Measurements from ENCODE around the gene ATG13.
A peak's percentile ranks its signal among the peaks of the same experiment; 100 is the strongest.

The ATG13 gene

DNA sequence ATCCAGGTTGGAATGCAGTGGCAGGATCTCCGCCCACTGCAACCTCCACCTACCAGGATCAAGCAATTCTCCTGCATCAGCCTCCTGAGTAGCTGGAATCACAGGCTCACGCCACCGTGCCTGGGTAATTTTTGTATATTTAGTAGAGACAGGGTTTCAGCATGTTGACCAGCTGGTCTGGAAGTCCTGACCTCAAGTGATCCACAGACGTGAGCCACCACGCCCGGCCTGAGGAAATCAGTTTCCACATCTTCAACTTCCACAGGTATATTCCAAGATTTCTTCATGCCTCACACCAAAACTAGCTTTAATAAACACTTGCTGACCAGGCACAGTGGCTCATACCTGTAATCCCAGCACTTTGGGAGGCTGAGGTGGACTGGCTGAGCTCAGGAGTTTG is 8.0 kb upstream of the ATG13 start:
- no peak for DNase-seq

DNA sequence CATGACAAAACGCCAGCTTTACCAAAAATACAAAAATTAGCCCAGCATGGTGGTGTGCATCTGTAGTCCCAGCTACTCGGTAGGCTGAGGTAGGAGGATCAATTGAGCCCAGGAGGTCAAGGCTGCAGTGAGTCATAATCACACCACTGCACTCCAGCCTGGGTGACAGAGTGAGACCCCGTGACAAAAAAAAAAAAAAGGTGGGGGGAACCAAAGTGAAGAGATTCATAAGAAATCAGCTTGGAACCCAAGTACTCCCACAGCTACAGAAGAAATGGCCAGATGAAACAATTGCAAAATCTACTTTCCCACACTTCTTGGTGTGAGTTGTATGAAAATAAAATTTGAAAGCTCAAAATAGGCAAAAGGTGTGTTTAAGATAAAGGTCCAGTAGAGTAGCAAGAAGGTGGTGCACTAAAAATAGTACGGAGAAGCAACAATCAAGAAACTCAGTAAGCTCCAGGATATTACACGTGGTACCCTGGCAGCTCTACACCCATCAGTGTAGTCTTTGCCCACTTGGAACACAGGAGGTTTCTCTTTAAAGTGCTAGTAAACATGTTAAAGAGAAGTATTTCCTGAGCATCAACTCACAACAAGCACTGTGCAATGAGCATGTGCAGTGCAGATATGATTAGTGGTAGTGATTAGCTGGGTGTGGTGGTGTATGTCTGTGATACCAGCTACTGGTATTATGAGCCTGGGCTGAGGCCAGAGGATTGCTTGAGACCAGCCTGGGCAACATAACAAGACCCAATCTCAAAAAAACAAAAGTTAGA is 5.6 kb upstream of the ATG13 start:
- no peak for DNase-seq

DNA sequence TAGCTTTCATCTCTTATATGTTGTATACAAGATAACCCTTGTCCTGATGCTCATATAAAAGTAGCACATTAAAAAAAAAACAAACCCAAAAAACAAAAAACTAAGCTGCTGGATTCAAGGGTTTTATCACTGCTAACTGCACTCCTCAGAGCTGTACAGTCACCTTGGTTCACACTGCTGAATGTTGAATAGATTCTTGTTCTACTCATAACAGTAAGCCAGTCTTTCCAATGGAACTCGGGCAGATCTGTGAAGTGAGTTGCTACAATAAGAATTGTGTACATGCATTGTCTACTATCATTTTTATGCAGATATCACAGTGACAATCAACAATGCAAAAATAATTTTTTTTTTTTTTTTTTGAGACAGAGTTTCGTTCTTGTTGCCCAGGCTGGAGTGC is 5.0 kb upstream of the ATG13 start:
- no peak for DNase-seq

DNA sequence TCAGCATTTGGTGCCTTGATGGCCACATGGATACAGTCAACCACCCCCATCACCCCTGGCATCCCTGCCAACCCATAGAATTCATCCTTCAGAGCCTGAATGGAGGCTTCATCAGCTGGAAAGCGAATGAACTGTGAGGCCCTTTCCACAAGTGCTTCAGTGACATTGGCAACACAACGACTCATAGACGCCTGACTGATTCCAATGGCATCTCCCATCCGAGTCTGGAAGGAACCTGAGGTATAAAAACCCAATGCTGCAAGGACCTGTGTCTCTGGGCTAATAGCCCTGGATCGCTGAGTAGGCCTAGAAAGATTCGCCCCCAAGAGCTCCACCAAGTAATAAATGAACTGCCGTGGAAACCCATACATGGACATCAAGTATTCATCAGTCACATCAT is 1.6 kb upstream of the ATG13 start:
- no peak for DNase-seq

DNA sequence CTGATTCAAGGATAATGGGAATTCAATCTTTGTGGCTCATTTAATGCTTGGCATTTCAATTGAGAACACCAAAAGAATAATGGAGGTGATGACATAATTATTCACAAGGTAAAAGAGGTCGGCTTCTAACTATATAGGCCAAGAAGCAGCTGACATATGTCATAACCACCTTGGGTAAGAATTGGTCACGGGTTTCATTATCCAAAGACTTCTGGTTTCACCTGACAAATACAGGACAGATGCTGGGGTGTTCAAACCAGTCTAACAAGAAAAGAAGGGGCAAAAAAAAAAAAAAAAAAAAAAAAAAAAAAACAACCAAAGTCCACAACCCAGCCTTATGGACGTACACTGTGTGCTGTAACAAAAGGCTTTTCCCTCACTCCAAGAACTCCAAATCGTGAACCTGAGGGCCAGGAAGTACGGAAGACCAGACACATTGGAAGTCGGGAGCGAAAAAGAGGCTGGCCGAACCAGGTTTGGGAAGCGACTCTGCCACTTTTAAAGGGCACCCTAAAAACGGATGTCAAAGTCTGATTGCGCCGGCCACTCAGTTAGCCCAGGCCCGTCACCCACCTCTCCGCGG is 711 bp upstream of the ATG13 start:
- DNase-seq, result peak; percentile 77

DNA sequence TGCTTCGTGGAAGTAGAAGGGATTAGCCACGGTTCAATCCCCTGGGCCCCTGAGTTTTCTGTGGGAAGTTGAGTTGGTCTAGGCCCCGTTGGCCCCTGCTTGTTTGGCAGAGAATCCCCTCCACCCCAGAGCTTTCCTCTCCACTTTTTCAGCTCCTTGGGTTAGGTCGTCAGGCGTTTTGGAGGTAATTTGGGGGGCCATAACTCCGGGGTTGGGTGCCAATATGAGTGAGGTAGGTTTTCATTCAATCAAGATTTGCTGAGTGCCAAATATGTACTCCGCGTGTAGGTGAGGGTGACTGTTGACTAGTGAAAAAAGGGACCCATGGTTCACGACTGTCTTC is 590 bp downstream of the ATG13 start:
- no peak for DNase-seq

DNA sequence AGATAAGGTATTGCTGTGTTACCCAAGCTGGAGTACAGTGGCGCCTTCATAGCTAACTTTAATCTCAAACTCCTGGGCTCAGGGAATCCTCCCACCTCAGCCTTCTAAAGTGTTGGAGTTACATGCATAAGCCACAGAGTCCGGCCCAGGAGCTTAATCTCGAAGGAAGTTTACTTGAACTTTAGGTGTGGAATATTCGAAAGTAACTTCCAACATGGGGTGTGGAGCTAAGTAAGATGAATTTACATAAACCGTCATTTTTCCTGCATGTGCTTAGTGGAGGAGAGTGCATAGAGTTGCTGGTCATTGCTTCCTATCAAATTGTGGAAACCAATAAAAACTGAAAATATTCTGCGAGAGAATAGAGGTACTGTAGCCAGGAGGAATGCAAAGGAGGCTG is 1.5 kb downstream of the ATG13 start:
- DNase-seq, result no peak

DNA sequence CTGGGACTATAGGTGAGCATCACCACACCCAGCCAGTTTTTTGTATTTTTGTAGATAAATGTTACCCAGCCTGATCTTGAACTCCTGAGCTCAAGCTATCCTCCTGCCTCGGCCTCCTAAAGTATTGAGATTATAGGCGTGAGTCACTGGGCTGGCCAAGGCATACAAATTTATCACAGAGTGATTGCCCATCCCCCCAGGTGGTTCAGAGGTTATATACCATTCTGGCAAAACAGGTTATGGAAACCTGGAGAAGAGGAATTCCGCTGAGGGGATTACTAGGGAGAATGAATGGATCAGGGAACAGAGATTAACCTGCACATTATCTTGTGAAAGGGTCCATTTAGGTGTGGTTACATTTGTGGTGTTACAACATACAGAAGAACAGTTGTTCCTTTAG is 8.1 kb downstream of the ATG13 start:
- peak; percentile 6 for DNase-seq

DNA sequence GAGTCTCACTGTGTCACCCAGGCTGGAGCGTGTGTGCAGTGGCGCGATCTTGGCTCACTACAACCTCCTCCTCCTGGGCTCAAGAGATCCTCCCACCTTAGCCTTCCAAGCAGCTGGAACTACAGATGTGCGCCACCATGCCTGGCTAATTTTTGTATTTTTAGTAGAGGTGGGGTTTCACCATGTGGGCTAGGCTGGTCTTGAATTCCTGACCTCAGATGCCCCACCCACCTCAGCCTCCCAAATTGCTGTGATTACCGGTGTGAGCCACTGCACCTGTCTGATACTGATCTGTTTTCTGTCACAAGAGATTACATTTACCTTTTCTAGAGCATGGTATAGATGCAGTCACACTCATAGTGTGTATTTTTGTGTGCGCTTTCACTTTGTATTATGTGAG is 11.6 kb downstream of the ATG13 start:
- no peak for DNase-seq

DNA sequence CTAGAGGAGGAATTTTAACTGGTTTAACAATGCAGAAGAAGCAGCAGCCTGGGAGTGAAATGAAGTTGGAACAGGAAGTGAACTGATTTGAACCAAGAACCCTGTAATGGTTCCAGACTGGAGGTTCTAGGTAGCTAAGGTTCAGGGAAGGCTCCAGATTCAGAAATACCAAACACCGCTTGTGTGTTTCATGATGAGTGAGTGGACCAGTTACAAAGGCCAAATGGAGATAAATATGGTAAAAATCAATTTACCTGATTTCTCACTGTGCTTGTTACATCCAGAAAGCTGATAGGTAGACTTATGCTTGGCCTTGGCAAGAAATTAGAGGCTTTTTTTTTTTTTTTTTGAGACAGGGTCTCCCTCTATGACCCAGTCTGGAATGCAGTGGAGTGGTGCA is 12.9 kb downstream of the ATG13 start:
- no peak for DNase-seq

DNA sequence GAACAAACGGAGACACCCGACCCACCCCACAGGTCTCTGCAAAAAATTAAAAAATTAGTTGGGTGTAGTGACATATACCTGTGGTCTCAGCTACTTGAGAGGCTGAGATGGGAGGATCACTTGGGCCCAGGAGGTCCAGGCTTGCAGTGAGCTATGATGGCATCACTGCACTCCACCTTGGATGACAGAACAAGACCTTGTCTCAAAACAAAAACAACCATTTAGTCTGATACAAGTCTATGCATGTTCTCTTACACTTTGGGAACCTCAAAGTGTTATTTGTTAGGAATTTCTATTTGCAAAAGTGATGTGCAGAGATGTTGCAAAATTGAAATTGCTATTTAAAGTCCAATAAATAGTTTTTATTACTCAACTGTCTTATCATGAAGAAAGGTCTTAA is 14.3 kb downstream of the ATG13 start:
- DNase-seq, result no peak

DNA sequence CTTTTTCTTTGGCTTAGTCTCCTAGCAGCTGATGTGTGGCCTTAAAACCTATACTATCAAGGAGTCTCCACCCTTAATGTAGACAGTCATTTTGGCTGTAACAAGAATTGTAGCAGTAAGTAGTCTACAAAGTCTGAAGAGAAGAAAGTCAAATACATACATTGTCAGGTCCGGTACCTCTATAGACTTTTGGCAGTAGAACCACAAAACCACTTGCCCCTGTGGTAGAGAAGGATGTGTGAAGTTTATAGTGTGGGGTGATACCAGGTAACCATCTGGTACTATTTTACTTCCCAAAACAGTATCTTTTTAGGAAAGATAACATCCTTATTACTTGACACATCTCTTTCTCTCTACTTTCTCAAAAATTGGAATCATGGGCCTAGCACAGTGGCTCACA is 15.1 kb downstream of the ATG13 start:
- no peak for DNase-seq

DNA sequence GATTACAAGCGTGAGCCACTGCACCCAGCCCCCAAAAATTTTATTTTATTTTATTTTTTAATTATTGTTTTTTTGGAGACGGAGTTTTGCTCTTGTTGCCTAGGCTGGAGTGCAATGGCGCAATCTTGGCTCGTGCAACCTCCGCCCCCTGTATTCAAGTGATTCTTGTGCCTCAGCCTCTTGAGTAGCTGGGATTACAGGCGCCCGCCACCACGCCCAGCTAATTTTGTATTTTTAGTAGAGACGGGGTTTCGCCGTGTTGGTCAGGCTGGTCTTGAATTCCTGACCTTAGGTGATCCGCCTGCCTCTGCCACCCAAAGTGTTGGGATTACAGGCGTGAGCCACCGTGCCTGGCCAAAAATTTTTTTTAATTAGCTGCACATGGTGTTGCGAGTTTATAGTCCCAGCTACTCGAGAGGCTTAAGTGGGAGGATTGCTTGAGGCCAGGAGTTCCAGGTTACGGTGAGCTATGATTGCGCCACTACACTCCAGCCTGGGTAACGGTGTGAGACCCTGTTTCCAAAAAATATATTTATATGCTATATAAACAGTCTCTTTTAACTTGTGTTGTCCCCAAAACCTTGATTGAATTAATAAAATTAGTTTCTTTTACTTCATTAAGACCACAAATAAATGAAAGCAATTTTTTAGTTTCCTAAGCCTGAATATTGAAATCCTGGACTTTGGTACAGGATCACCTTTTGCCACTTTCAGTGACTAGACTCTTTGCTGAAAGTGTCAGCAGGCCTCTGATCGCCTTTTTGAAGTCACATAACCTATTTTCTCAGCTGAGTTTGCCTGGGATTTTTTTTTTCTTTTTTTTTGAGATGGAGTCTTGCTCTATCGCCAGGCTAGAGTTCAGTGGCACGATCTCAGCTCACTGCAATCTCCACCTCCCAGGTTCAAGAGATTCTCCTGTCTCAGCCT is 16.2 kb downstream of the ATG13 start:
- DNase-seq, result no peak

DNA sequence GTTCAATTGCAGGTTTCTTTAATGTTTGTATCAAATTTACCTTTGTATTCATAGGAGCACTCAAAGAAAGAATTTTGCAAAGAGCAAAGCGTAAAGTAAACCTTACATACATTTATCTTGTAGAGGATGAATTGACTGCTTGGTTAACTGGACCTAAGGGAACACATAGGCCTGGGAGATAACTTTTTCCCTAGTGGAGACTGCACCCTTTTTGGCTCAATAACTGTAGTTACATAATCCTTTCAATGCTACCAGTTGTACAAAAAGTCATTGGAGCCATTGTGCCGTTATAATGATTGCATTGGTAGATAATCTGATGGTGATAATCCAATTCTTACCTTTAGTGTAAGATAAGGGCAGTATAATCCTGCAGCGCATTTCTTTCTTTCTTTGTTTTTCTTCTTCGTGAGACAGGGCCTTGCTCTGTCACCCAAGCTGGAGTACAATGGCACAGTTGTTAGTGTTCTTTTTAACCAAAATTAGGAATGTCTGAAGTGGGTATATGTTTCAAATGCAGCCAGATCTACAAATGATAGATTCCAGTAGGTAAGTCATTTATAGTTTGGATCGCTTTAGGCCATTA is 18.3 kb downstream of the ATG13 start:
- no peak for DNase-seq

DNA sequence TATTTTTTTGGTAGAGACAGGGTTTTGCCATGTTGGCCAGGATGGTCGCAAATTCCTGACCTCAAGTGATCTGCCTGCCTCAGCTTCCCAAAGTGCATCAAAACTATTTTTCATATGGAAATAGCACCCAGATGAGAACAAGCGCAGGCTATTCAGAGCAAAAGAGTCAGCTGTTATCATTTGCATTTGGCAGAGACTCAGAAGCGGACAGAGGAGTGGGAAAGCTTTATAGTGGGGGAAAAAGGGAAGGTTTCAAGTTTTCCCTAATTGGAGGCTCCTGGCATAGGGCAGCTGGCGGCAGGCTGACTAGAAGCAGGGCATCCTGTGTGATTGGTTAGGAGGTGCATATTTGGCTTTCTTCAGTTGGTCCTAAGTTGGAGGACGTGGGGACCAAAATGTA is 20.2 kb downstream of the ATG13 start:
- DNase-seq, result no peak

DNA sequence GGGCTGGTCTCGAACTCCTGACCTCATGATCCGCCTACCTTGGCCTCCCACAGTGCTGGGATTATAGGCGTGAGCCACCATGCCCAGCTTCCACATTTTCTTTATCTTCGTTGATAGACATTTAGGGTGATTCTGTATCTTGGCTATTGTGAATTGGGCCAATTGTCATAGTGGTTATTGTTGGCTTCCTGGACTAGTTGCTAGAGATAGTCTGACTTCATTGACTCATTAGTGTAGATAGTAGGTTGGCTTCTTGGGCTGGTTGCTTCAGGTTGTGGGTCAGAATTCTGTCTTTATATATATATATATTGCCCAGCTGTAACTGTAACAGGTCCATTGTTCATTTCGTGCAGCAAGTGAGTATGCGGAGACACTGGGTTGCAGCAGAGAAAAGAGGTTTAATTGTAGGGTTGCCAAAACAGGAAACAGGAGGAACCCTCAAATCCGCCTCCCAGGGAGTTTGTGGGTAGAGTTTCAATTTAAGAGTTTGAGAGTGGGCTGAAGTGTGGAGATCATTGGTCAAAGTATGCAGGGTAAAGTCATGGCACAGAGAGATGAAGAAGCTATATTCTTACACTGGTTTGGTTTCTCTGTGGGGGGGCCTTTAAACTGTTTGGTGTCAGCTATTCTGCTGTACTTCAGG is 22.0 kb downstream of the ATG13 start:
- no peak for DNase-seq

DNA sequence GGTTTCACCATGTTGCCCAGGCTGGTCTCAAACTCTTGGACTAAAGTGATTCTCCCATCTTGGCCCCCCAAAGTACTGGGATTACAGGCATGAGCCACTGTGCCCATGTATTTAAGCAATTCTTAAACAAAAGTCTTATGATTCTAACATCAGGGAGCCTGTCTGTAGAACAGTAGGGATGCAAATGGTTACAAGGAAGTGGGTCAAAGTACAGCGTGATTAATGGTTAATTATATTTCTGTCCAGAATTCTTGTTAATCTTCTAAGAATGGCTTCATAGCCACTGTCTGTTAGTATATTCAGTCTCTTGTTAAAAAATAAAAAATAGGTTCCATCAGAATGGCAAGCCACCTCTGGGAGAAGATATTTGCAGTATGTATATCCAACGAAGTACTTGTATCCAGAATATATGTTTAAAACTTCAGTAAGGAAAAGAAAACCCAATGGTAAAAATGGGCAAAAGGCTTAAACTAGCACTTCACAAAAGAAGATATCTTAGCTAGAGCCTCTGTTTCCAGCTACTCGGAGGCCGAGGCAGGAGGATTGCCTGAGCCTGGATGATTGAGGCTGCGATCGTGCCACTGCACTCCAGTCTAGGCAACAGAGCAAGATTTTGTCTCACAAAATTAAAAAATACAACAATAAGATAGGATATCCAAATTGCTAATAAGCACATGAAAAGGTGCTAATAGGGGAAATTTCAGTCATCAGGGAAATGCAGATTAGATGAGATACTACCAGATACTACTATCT is 22.9 kb downstream of the ATG13 start:
- no peak for DNase-seq

DNA sequence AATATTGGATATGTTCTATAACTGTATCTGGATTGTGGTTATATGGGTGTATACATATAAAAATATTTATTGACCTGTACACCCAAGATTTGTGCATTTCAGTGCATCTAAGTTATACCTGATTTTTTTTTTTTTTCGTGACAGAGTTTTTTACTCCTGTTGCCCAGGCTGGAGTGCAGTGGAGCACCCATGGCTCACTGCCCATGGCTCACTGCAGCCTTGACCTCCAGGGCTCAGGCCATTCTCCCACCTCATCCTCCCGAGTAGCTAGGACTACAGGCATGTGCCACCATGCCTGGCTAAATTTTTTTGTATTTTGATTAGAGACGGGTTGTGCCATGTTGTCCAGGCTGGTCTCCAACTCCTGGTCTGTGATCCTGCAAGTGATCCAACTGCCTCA is 24.3 kb downstream of the ATG13 start:
- DNase-seq, result no peak

DNA sequence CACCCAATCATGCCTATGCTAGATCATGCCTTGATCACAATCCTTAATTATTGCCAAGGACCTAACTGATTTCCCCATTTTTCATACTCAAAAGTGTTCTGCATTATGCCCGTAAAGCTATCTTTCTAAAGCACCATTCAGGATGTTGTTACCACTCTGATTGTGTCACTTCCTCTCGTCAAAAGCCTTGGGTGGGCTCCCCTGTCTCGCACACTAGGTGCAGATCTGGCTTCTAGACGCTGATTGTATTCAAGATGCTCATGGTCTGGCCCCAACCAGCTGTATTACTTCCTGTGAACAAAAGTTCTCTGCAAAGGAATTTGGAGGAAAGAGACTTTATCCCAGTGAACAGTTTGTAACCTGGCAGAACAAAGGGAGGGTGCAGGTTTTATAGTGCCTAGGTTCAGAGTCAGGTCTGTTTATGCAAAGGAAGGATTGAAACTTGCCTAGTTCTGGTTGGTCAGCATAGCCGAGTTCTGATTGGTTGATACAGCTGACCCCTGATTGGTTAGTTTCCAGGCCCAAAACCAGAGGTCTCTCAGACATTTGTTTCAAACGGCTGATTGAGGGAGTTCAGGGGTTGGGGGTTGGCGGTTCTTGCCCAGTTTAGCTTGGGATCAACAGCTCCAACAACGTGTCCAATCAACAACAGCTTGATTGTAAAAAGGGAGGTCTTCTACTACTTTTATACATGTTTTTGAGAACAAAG is 25.4 kb downstream of the ATG13 start:
- DNase-seq, result no peak

DNA sequence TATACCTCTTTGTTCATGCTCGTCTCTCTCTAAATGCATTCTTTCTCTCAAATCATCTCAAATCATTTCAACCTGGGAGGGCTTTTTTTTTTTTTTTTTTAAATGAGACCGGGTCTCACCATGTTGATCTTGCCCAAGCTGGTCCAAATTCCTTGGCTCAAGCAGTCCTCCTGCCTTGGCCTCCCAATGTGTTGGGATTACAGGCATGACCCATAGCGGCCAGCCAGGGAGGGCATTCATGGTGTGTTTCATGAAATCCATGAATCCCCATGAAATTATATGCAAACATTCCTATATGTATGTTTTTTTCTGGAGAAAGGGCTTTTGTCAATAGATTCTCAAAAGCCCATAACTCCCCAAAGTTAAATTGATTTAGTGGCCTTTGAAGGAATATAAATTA is 26.2 kb downstream of the ATG13 start:
- DNase-seq, result no peak

DNA sequence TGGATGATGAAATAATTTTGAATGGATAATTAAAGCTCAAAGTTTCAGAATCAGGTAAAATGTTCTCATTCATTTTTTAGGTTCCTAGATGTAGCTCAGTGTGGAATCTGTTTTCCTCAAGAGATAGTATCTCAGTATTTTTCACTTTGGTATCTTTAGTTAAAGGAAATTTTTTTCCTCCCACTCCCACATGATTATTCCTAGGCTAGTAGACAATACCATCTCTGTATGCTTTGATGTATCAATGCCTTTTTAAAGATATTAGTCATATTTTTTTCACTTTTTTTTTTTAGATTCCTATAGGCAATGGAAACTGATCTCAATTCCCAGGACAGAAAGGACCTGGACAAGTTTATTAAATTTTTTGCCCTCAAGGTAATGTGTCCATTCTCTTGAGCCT is 26.6 kb downstream of the ATG13 start:
- DNase-seq, result no peak
